Hematopoietic multipotent progenitor cell treated with erythropoietin and hydrocortisone succinate and interleukin-3 and kit ligand, for 15 days (in vitro differentiated cells): Measurements from ENCODE around the gene KCTD3.

Source experiments
- DNase-seq: peaks from one replicate; pipeline ENCODE4 v3.0.0-alpha.2; 2015; ENCODE audit warnings: low spot score

Gene KCTD3

GRCh38 chr1:215566556-215567490, at the start of gene KCTD3:
Gene KCTD3, plus strand, starts transcription at chr1:215567304. Its CDS starts 382 bp downstream, at chr1:215567686.
- peak; percentile 11 for DNase-seq

DNA sequence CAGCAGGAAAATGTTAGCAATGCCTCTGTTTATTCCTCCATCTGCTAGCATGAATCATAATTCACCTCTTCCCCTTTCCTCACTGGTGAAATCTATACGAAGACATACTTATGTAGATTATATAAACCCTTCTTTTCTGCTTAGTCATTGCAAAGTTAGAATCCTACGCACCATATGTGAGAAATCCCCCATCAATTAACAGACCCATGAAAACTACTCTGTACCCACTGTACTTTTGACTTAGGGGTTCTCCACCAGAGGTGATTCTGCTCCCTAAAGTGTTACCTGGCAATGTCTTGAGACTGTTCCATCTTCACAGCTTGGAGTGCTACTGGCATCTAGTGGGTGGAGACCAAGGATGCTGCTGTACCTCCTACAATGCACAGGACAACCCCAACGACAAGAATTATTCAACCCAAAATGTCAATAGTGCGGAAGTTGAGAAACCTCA, 49.6 kb upstream of the KCTD3 start:
- DNase-seq, result no peak

GRCh38 chr1:215518594-215518993, 48.5 kb upstream of the KCTD3 start:
- DNase-seq, result no peak

GRCh38 chr1:215521279-215521678, 45.8 kb upstream of the KCTD3 start:
- no peak for DNase-seq

- no peak for DNase-seq
Observed at GRCh38 chr1:215523128-215523861, 43.8 kb upstream of the KCTD3 start.

DNA sequence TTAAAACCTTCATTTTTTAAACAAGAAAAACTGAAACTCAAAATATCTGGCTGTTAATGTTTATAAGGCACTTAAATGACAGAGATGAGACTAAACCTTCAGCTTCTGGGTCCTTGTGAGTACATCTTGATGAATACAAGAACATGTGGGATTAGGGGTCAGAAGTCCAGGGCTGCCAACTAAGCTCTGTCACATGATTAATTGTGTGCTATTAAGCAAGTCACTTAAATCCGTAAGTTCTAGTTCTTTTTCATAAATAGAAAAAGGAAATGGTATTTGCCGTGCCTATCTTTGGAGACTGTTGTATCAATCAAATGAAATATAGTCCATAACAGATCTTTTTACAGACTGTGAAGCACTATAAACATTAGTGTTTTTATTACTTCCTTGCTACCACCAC, 43.2 kb upstream of the KCTD3 start:
- DNase-seq, result no peak

DNA sequence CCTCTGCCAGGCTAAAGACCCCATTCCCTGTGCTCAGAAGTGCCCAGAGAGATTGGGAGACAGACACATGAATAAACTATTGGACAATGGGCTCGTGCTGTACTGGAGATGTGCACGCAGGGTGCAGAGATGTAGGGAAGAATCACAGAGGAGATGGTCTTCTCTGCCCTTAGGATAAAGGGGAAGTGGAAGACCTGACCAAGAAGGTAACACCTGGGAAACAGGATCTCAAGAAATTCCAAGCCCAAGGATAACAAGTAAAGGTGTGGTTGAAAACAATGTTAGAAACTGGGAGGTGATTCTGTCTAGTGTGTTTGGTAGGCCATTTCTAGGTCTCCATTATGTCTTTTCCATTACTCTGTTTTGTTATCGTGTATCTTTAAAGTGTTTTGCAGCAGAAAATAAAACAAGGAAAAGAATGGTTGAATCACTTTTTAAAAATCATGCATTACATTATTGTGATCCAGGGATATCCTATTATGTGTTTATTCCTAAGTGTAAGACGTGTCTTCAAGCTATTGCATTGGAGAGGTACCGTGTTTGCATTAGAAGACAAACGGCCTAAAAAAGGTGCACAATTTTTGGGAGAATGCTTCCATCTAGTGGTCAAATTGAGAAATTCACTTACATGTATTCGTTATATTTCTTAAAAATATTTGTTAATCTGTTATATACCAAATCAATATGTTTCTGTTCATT, 40.8 kb upstream of the KCTD3 start:
- DNase-seq, result peak; percentile 41

- no peak for DNase-seq
Observed at GRCh38 chr1:215526846-215527151, 40.3 kb upstream of the KCTD3 start.

DNA sequence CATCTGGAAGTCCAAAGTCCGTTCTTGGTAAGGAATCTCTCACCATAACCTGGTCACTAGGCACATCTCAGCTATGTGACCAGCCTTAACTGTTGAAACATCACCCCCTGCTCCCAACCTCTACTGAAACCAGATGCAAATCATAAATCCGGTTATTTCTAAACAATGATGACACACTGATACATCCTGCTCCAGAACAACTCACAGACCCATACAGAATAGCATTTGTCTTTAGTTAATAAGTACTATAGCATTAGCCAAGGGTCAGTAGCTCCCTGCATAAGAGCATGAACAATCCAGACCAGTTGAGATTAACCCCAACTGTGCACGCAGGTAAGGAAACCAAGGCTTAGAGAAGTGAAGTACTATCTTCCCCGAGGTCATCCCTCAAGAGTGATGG, 38.0 kb upstream of the KCTD3 start:
- no peak for DNase-seq

- no peak for DNase-seq
Observed at GRCh38 chr1:215529571-215529970, 37.5 kb upstream of the KCTD3 start.

DNA sequence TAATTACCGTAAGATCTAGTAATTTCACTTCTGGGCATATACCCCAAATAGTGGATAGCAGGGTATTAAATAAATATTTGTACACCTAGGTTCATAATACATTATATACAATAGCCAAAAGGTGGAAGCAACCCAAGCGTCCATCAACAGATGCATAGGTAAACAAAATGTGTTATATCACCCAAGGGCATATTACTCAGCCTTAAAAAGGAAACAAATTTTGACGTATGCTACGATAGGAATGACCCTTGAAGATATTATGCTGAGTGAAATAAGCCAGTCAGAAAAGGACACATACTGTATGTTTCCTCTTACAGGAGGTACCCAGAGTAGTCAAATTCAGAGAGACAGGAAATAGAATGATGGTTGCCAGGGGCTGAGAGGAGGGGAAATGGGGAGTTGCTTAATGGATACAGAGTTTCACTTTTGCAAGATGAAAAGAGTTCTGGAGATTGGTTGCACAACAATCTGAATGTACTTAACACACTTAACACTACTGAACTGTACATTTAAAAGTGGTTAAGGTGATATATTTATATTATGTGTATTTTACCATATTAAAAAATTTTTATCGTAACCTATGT, 36.6 kb upstream of the KCTD3 start:
- no peak for DNase-seq

DNA sequence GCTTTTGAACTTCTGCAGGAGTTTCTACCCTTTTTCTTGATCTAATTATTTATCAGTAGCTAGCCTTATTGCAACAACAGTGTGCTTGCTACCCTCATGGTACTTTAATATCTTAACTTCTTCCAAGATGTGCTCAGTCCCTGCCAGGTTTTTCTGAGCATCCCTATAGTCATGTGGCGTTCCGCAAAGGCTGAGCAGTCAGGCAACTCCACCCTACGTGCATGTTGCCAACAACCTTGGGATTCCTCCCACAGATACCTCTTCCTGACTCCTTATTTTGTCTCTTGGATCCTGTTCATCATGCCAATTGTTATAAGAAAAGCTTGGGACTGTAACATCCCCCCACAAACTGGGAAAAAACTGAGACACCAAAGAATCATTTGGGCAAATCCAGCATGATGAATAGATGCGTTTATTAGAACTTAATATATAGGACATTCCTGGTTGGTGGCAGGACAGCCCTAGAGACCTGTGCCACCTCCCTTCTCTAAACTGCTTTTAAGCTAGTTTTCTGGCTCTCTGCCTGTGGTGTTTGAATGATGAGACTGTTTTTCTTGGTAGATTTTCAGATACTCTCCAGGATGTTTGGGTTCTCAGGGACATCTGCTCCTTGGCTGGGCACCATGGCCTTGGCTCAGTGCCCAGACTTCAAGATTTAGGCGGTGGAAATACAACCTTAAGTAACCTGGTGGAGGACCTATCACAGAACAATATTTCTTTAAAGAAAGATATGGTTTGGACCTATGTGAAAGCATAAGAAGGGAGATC, 27.1 kb upstream of the KCTD3 start:
- DNase-seq, result no peak

DNA sequence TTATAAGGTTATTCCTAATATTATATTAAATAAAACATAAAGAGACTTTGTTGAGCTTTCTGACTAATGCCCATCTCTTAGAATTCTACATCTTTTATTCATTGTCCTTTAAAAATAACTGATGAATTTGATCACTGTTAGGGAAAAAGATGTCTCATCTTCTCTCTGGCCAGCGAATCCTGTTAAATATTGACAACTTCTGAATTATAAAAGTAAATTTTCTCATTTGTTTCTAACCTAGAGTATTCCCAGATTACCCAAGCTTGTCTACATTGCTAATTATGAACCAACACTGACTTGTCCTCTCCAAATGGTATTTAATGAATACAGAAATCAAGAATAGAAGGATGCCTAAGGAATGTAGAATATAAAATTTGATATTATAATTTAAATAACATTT, 24.8 kb upstream of the KCTD3 start:
- DNase-seq, result no peak

GRCh38 chr1:215543191-215543606, 23.9 kb upstream of the KCTD3 start:
- DNase-seq, result no peak

GRCh38 chr1:215543806-215544205, 23.3 kb upstream of the KCTD3 start:
- DNase-seq, result no peak

DNA sequence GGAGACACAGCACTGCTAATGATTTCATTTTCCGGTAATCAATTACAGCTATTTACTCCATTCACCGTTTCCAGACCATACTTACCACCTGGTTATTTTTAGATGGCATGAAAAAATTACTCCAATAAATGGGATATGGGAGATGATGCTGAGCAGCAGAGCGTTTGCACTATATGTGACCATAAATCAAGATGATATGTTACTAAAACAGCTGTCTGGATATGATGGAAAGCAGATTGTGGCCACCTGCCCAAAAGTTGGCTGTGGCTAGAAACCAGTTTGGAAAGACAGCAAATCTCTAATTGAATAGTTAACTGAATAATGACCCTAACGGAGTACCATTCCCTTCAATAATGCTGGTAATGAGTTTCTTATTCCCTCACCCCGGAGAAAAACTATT, 22.5 kb upstream of the KCTD3 start:
- DNase-seq, result no peak

DNA sequence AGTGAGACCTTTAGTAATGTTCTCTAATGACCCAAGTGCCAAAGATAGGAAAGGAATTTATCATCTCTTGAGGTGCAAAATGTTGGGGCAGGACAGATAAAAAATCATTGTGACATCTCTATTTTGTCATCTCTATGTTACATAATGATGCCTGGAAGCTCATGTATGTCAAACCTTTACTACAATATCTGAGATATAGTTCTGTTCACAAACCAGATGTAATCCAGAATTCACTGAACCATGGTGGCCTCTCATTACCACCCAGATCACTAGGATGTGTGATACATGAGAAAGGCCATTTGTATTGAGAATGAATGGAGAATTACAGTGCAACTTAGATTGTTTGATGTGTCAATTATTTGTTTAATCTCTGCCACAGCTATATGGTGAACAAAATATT, 22.0 kb upstream of the KCTD3 start:
- no peak for DNase-seq

DNA sequence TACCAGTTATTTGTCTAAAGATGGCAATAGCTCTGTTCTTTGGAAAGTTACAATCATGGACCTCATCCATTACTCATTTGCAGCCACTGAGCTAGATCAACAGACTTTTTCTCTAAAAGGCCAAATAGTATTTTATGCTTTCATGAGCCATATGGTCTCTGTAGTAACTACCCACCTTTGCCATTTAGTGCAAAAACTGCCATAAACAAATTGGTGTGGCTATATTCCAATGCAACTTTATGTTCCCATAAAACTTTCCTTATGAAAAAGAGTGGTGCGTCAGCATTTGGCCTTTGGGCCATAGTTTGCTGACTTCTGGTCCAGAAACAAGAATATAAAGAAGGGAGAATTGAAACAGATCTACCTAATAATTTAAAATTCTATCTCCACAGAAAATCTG, 20.1 kb upstream of the KCTD3 start:
- no peak for DNase-seq

- DNase-seq, result no peak
Observed at GRCh38 chr1:215551806-215552205, 15.3 kb upstream of the KCTD3 start.

- no peak for DNase-seq
Observed at GRCh38 chr1:215554865-215555264, 12.2 kb upstream of the KCTD3 start.

- no peak for DNase-seq
Observed at GRCh38 chr1:215555531-215555930, 11.6 kb upstream of the KCTD3 start.

GRCh38 chr1:215556996-215557395, 10.1 kb upstream of the KCTD3 start:
- DNase-seq, result no peak
